Mesothelial cell of epicardium (in vitro differentiated cells): ENCODE data around the gene FBLIM1. TPM values are rescaled to one million over a fixed set of nuclear protein-coding genes. Genes with fewer than 3 reads are reported as not detected.

ENCODE experiments used
- DNase-seq, 2 experiments: peaks; one replicate each; pipeline ENCODE4 v3.0.0; 2021; ENCODE audit warnings: low spot score in 2 of 2; ENCODE audit not compliant: unreplicated experiment in 2 of 2
- H3K27ac Mint-ChIP-seq: 2 replicates; pipeline ENCODE4 v1.8.0; 2021; ENCODE audit warnings: mixed read lengths
- H3K27me3 Mint-ChIP-seq: 2 replicates; pipeline ENCODE4 v1.8.0; 2021; ENCODE audit warnings: low read depth, mixed read lengths
- H3K36me3 Mint-ChIP-seq: 2 replicates; pipeline ENCODE4 v1.8.0; 2021; ENCODE audit warnings: mixed read lengths
- H3K4me1 Mint-ChIP-seq: 2 replicates; pipeline ENCODE4 v1.8.0; 2021; ENCODE audit warnings: mixed read lengths
- H3K4me3 Mint-ChIP-seq: 2 replicates; pipeline ENCODE4 v1.8.0; 2021; ENCODE audit warnings: mild to moderate bottlenecking, moderate library complexity, mixed read lengths
- H3K9me3 Mint-ChIP-seq: 2 replicates; pipeline ENCODE4 v1.8.0; 2021; ENCODE audit warnings: mixed read lengths
- total RNA-seq: library from RNA; stranded (reverse); gene quantifications from 3 replicates; pipeline ENCODE4 v1.2.1, GENCODE V29; 2021
- TF ChIP-seq, protein P1 (sequence below): fragments of 200-600 bp; sonication (generic); IDR thresholded peaks from one replicate; pipeline ENCODE4 v1.5.0; 2021; ENCODE audit warnings: antibody characterized with exemption; ENCODE audit not compliant: unreplicated experiment

Gene FBLIM1
- total RNA-seq, 1 donor from 2014 or later, result 103 TPM

DNA sequence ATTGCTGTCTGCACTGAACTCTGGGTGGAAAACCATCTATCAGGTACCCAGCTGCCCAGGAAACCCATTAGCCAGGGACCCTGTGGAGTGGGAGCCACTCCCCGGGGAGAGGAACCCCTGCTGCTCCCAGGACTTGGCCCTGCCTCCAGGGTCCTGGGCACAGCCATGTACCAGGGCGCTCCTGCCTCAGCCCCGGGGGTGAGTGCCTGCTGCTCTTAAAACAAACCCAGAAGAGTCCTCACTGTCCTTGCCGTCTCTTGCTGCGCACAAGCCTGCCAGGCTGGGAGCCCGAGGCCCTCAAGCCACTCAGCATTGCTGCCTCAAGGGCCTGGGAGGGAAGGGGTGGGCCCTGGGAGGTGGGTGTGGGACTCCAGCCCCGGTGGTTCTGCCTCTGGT lies 25.9 kb upstream of the FBLIM1 start:
- Mint-ChIP-seq H3K27me3 (no peaks in the 10 kb centered on the region), H3K27ac (no peak overlapping the region), H3K4me3 (no peak overlapping the region), H3K36me3 (peaks cover 11% of the 10 kb centered on the region), H3K9me3 (no peaks in the 10 kb centered on the region), H3K4me1 (no peaks in the 10 kb centered on the region)
- TF ChIP-seq, protein P1, sequence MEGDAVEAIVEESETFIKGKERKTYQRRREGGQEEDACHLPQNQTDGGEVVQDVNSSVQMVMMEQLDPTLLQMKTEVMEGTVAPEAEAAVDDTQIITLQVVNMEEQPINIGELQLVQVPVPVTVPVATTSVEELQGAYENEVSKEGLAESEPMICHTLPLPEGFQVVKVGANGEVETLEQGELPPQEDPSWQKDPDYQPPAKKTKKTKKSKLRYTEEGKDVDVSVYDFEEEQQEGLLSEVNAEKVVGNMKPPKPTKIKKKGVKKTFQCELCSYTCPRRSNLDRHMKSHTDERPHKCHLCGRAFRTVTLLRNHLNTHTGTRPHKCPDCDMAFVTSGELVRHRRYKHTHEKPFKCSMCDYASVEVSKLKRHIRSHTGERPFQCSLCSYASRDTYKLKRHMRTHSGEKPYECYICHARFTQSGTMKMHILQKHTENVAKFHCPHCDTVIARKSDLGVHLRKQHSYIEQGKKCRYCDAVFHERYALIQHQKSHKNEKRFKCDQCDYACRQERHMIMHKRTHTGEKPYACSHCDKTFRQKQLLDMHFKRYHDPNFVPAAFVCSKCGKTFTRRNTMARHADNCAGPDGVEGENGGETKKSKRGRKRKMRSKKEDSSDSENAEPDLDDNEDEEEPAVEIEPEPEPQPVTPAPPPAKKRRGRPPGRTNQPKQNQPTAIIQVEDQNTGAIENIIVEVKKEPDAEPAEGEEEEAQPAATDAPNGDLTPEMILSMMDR, result no peak
- no peak for DNase-seq

DNA sequence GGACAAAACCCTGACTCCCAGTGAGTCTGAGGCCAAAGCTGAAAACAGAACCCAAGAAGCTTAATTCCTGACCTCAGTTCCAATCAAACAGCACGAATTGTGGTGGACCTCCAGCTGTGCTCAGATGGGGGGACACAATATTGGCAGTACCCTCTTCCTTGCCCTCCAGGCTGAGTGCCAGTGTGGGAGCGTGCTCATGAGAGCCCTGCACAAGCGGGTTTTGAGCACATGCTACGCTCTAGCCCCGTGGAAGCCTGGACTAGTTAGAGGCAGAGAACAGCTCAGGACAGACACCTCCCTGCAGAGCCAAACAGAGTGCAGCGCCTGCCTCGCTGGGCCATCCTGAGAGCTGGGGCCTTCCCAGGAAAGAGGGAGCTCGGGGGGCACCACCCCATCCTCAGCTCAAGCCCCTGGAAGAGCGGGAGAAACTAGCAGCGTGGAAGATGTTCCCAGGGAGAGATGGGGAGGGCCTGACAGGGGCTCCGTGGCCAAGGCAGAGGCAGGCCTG lies 25.3 kb upstream of the FBLIM1 start:
- no peaks in the 10 kb centered on the region for H3K4me1 Mint-ChIP-seq
- no peaks in the 10 kb centered on the region for H3K27me3 Mint-ChIP-seq
- peaks cover 11% of the 10 kb centered on the region for H3K36me3 Mint-ChIP-seq
- peak overlapping the region; percentile 16 for H3K27ac Mint-ChIP-seq
- no peak overlapping the region for H3K4me3 Mint-ChIP-seq
- no peaks in the 10 kb centered on the region for H3K9me3 Mint-ChIP-seq
- no peak for DNase-seq
- TF ChIP-seq, protein P1, result no peak

DNA sequence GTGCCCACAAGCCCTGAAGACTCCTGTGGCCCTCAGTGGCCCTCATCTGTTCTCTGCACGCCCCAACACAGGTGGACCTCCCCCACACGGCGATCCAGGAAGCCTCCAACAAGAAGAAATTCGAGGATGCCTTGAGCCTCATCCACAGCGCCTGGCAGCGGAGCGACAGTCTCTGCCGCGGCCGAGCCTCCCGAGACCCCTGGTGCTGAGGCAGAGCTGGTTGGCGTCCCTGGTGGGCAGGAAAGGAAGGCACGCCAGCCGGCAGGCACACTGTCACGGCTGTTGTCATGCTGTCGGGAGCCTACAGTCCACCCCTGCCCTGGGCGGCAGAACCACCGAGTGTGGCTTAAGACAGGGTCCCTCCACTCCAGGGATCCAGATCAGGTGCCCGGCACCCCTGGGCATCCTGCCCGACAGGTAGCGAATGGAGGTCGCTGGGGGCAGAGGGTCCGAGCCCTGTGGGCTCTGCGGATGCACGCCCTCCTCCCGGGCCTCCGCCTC lies 24.8 kb upstream of the FBLIM1 start:
- Mint-ChIP-seq H3K36me3 (peaks cover 11% of the 10 kb centered on the region), H3K27ac (no peak overlapping the region), H3K9me3 (no peaks in the 10 kb centered on the region), H3K4me3 (no peak overlapping the region), H3K27me3 (no peaks in the 10 kb centered on the region), H3K4me1 (no peaks in the 10 kb centered on the region)
- DNase-seq, result no peak
- TF ChIP-seq, protein P1, result no peak

DNA sequence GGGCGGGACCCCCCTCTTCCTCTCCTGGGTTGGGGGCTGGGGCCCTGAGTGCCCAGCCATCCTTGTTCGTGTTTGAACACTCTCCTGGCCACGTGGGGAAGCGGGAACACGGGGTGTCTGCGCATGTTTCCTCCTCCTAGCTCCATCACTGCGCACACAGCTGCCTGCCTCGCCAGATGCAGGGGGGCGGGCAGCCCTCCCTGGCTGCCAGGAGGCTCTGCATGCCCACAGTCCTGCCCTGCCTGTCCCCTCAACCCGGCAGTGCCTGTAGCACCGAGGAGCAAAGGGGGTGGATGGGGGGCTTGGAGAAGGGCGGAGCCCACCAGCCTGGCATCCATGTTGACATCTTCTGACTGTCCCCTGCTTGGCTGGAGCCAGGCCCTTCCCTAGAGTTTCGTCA lies 24.3 kb upstream of the FBLIM1 start:
- Mint-ChIP-seq H3K27ac (no peak overlapping the region), H3K4me1 (no peaks in the 10 kb centered on the region), H3K4me3 (no peak overlapping the region), H3K27me3 (no peaks in the 10 kb centered on the region), H3K36me3 (peaks cover 8% of the 10 kb centered on the region), H3K9me3 (no peaks in the 10 kb centered on the region)
- TF ChIP-seq, protein P1, result no peak
- no peak for DNase-seq

DNA sequence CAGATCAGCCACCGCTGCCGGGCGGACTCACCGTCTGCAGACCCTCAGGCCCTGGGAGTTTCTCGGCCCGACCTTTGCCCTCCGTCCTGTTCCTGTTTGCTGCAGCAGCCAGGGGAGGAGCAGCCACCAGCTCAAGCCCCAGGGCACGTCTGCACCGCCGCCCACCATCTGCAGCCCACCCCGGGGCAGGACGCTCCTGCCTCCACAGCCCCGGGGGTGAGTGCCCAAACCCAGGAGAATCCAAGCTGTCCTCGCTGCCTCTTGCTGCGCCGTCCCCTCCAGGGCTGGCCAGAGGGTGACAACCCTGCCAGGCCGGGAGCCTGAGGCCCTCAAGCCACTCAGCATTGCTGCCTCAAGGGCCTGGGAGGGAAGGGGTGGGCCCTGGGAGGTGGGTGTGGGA lies 23.7 kb upstream of the FBLIM1 start:
- no peaks in the 10 kb centered on the region for H3K4me1 Mint-ChIP-seq
- H3K36me3 Mint-ChIP-seq, result peaks cover 4% of the 10 kb centered on the region
- no peak overlapping the region for H3K27ac Mint-ChIP-seq
- no peaks in the 10 kb centered on the region for H3K9me3 Mint-ChIP-seq
- DNase-seq, result no peak
- H3K27me3 Mint-ChIP-seq, result no peaks in the 10 kb centered on the region
- TF ChIP-seq, protein P1, result no peak
- no peak overlapping the region for H3K4me3 Mint-ChIP-seq
